K562 (cell line): ENCODE measurements around the gene KPNA1. TPM values are rescaled to one million over a fixed set of nuclear protein-coding genes. Genes with fewer than 3 reads are reported as not detected.

Source experiments
- C11orf30 ChIP-seq: fragments of 450-650 bp; IDR thresholded peaks from 2 replicates; pipeline ENCODE4 v1.6.1; 2016; ENCODE audit warnings: low read depth, mild to moderate bottlenecking
- CBX3 ChIP-seq, 2 experiments: IDR thresholded peaks; 1 replicate in 1 of 2; 2 replicates in 1 of 2; pipeline ENCODE4 v1.6.1; 2012; ENCODE audit warnings: inconsistent platforms in 2 of 2, low read length in 2 of 2, borderline replicate concordance in 1 of 2, control low read depth in 1 of 2
- JUN ChIP-seq, 2 experiments: sonication (generic) in 1 of 2; formaldehyde crosslinking in 1 of 2; IDR thresholded peaks; 2 replicates each; pipeline versions ENCODE4 v1.6.1 to v1.8.0; 2012 to 2022; ENCODE audit warnings: borderline replicate concordance in 2 of 2, mild to moderate bottlenecking in 2 of 2, improper control_type of control experiment in 1 of 2, low read depth in 1 of 2, low read length in 1 of 2, missing genetic modification reagents in 1 of 2
- POLR2G ChIP-seq: fragments of 200-400 bp; formaldehyde crosslinking; IDR thresholded peaks from 2 replicates; pipeline ENCODE4 v1.6.1; 2017; ENCODE audit warnings: low read depth, mild to moderate bottlenecking, antibody characterized with exemption, low read length, moderate library complexity
- ZFP36 ChIP-seq: fragments of 150-350 bp; IDR thresholded peaks from 2 replicates; pipeline ENCODE4 v1.6.1; 2018; ENCODE audit warnings: low read length, low read depth; ENCODE audit not compliant: partially characterized antibody
- polyA plus RNA-seq, 8 experiments: library from polyadenylated mRNA; depleted of rRNA in 4 of 8; stranded (reverse) in 5 of 8; unstranded in 3 of 8; fragments of >200 nt; fragmentation: Nextera tagmentation in 2 of 8; fragmentation: Illumina TruSeq in 1 of 8; extraction: Ambion mirVana in 2 of 8; extraction: Trizol in 1 of 8; gene quantifications; 2 replicates each; pipeline versions ENCODE4 v1.2.1 to v1.2.3, GENCODE V29; 2011 to 2014; ENCODE audit warnings: inconsistent platforms in 1 of 8, missing spikeins in 1 of 8
- total RNA-seq, 7 experiments: library from RNA; depleted of rRNA in 6 of 7; stranded (reverse); fragments of >200 nt in 6 of 7; fragmentation: Illumina TruSeq in 2 of 7; extraction: Trizol in 2 of 7; gene quantifications; 2 replicates each; pipeline versions ENCODE4 v1.2.1 to v1.2.3, GENCODE V29; 2011 to 2021; ENCODE audit warnings: low replicate concordance in 1 of 7
- TF ChIP-seq, protein P1 (sequence below), 2 experiments: IDR thresholded peaks; 2 replicates each; pipeline ENCODE4 v1.6.1; 2011; ENCODE audit warnings: borderline replicate concordance in 1 of 2, control low read depth in 1 of 2, low read depth in 1 of 2, low read length in 1 of 2, mild to moderate bottlenecking in 1 of 2, mixed read lengths in 1 of 2, moderate library complexity in 1 of 2; ENCODE audit not compliant: insufficient read depth in 1 of 2, insufficient read length in 1 of 2, poor library complexity in 1 of 2, severe bottlenecking in 1 of 2; ENCODE audit errors: extremely low read depth in 1 of 2
- TF ChIP-seq, protein P2 (sequence below), 2 experiments: IDR thresholded peaks in 1 of 2; conservative IDR thresholded peaks in 1 of 2; 2 replicates each; pipeline ENCODE4 v1.6.1; 2016; ENCODE audit warnings: low read depth in 2 of 2, mild to moderate bottlenecking in 1 of 2, missing compliant biosample characterization in 1 of 2, missing genetic modification characterization in 1 of 2, moderate library complexity in 1 of 2
- TF ChIP-seq, protein P3 (sequence below): sonication (generic); formaldehyde crosslinking; IDR thresholded peaks from 2 replicates; pipeline ENCODE4 v1.8.1; 2023; ENCODE audit warnings: mild to moderate bottlenecking, missing genetic modification reagents

The KPNA1 gene
- total and polyA plus RNA-seq, 9 of the 15 experiments (the other 6 are each of a cell fraction or from before 2014, with no cell fraction given), result 9.3 to 53.8 (median 33.5) TPM

DNA sequence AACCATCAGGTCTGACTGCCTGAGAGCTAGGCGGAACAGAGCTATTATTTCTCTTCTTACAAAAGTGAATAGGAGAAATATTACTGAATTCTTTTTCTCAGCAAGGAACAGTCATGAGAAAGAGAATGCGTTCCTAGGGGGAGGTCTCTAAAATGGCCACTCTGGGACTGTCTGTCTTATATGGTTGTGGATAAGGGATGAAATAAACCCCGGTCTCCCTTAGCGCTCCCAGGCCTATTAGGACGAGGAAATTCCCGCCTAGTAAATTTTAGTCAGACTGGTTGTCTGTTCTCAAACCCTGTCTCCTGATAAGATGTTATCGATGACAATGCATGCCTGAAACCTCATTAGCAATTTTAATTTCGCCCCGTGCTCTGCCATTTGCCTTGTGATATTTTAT lies 78.8 kb downstream of the KPNA1 start (continued):
- TF ChIP-seq, protein P1, sequence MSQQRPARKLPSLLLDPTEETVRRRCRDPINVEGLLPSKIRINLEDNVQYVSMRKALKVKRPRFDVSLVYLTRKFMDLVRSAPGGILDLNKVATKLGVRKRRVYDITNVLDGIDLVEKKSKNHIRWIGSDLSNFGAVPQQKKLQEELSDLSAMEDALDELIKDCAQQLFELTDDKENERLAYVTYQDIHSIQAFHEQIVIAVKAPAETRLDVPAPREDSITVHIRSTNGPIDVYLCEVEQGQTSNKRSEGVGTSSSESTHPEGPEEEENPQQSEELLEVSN (IDR thresholded peaks at IDR 0.05; ENCODE audit: borderline replicate concordance in 1 of 2, extremely low read depth in 1 of 2, insufficient read depth in 1 of 2, insufficient read length in 1 of 2, low read depth in 1 of 2, low read length in 1 of 2, poor library complexity in 1 of 2, severe bottlenecking in 1 of 2), result no peak
- TF ChIP-seq, protein P2, sequence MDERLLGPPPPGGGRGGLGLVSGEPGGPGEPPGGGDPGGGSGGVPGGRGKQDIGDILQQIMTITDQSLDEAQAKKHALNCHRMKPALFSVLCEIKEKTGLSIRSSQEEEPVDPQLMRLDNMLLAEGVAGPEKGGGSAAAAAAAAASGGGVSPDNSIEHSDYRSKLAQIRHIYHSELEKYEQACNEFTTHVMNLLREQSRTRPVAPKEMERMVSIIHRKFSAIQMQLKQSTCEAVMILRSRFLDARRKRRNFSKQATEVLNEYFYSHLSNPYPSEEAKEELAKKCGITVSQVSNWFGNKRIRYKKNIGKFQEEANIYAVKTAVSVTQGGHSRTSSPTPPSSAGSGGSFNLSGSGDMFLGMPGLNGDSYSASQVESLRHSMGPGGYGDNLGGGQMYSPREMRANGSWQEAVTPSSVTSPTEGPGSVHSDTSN (CRISPR knock-in tag; IDR thresholded peaks at IDR 0.05; ENCODE audit: low read depth), result no peak
- TF ChIP-seq, protein P2 (tag; conservative IDR thresholded peaks at IDR 0.05; ENCODE audit: low read depth), result no peak
- TF ChIP-seq CBX3 (IDR thresholded peaks at IDR 0.05; ENCODE audit: borderline replicate concordance in 1 of 2, low read length in 2 of 2) (peak in 1 of 2 experiments; percentile 51; a peak in 1 of 3 replicates), C11orf30 (no peak), POLR2G (no peak), JUN (IDR thresholded peaks at IDR 0.05; ENCODE audit: borderline replicate concordance, low read depth, low read length) (no peak), JUN (CRISPR knock-in tag; IDR thresholded peaks at IDR 0.05; ENCODE audit: borderline replicate concordance) (no peak), ZFP36 (no peak)
- TF ChIP-seq, protein P3, sequence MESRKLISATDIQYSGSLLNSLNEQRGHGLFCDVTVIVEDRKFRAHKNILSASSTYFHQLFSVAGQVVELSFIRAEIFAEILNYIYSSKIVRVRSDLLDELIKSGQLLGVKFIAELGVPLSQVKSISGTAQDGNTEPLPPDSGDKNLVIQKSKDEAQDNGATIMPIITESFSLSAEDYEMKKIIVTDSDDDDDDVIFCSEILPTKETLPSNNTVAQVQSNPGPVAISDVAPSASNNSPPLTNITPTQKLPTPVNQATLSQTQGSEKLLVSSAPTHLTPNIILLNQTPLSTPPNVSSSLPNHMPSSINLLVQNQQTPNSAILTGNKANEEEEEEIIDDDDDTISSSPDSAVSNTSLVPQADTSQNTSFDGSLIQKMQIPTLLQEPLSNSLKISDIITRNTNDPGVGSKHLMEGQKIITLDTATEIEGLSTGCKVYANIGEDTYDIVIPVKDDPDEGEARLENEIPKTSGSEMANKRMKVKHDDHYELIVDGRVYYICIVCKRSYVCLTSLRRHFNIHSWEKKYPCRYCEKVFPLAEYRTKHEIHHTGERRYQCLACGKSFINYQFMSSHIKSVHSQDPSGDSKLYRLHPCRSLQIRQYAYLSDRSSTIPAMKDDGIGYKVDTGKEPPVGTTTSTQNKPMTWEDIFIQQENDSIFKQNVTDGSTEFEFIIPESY (CRISPR knock-in tag), result peak; percentile 97
